ENCODE data around the gene ICE2.

Gene ICE2, protein sequence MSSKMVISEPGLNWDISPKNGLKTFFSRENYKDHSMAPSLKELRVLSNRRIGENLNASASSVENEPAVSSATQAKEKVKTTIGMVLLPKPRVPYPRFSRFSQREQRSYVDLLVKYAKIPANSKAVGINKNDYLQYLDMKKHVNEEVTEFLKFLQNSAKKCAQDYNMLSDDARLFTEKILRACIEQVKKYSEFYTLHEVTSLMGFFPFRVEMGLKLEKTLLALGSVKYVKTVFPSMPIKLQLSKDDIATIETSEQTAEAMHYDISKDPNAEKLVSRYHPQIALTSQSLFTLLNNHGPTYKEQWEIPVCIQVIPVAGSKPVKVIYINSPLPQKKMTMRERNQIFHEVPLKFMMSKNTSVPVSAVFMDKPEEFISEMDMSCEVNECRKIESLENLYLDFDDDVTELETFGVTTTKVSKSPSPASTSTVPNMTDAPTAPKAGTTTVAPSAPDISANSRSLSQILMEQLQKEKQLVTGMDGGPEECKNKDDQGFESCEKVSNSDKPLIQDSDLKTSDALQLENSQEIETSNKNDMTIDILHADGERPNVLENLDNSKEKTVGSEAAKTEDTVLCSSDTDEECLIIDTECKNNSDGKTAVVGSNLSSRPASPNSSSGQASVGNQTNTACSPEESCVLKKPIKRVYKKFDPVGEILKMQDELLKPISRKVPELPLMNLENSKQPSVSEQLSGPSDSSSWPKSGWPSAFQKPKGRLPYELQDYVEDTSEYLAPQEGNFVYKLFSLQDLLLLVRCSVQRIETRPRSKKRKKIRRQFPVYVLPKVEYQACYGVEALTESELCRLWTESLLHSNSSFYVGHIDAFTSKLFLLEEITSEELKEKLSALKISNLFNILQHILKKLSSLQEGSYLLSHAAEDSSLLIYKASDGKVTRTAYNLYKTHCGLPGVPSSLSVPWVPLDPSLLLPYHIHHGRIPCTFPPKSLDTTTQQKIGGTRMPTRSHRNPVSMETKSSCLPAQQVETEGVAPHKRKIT

DNA sequence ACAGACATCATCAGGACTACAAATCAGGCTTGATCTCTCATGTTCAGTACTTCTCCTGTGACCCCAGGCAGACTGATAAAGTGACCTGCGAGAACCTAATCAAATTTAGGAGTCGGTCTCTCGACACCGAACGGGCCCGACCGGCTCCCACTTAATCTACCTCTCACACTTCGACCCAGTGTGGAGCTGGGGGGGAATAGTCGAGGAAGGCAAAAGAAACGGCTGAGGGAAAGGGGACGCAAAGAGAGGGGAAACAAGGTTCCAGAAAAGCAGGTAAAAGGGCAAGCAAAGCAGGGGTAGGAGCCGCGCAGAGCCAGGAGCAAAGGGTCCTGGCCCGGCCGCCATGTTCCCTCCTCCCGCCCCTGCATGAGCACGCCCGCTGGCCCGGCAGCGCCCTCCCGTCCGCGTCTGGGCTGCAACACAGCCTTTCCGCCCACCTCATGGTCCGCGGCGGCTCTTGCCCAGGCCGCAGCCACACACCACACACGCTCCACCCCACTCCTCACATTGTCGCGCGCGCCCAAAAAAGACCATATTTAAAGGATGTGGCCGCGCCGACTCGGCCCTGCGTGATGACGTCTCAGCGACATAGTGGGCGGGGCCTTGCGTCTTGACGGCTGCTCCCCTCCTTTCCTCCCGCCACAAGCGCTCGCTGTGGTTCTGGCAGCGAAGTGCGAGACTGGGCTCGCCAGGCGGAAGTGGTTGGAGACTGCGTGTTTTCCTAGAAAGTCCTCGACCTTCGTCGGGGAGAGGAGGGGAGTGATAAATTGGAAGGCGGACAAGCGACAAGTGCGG, at the start of gene ICE2:
Gene ICE2 (minus strand): TSS at position 577 of the 795 bp plus-strand sequence. CDS start 1,165 bp downstream, outside the sequence.
- peak; percentile 47 to 97 (median 88) for DNase-seq

DNA sequence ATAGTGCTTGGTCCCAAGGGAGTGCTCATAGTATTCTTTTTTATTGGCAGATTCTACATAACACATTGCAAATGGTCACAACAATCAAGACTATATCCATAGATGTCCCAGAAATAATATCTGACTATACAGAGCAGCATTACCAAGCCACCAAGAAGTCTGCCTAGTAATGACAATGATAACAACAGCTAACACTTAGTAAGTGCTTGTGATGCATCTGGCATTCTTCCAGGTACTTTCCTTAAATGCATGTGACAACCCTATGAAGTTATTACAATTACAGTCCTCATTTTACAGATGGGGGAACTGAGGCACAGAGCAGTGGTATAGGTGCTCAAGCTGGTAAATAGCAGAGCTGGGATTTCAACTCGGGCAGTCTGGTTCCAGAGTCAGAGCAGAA, 49.6 kb upstream of the ICE2 start:
- DNase-seq = no peak

DNA sequence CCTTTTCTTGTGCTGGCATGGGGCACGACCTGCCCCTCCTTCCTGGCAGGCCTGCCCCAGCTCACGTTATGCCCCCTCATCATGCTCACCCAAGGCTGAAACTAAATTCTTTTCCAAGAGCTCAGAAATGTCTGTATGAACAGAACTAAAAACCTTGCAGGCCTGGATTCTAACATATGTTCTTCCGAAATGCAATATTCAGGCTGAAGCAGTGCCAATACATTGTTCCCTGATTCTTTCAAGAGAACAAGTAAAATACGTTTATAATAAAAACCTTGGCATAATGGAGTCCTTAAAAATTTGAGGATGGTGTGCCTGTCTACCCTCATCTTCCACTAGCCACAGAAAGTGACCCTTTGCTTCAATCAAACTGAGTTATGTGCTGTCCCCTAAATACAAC, 48.5 kb upstream of the ICE2 start:
- DNase-seq = no peak

DNA sequence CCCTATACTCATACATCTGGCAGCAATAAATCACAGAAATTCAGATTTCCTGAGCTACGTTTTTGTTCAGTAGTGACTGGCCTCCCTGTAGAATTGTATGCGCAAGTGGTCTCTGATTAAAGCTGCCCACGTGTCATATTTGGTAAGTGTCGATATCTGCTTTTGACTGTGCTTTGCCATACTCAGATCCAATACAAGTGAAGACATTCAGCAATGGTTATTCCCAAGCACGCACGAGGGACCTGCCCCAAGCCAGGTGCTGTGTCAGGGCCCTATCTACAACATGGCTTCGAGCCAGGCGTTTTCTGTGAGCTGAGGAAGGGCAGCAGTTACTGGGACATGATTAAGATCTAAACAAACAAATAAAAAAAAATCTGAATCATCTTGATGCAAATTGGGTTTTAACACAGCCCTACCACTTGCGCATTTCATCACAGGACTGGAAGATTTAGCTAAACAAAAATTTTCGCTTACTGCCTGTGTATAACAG, 47.2 kb upstream of the ICE2 start:
- no peak for DNase-seq

DNA sequence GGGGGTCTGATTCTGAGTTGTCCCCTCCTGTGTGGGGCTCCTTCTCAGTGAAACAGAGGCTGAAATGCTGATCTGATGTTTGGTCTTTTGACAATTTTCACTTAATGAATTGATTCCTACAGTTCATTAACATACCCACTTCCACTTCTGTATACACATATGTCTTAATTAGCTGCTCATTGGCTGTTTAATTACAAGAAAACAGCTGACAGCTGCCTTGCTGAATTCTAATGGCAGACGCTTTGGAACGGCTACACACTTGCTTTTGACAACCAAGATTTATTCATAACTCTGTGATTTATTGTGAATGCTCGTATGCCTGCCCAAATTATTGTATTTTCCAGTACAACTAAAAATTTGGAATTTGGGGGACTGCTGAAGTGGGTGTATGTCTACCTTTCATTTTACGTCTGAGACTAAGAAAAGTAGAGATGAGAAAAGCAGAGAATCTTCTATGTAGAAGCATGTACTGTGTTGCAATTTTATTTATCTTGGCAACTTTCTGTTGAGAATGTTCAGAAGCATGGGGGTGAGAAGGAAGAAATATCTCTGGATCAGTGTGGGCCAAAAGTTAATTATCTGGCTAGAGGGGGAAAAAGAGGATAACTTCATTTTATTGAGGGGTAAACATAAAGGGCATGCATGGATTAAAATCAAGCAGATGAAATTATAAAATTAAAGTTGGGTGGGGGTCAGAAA, 46.5 kb upstream of the ICE2 start:
- no peak for DNase-seq

DNA sequence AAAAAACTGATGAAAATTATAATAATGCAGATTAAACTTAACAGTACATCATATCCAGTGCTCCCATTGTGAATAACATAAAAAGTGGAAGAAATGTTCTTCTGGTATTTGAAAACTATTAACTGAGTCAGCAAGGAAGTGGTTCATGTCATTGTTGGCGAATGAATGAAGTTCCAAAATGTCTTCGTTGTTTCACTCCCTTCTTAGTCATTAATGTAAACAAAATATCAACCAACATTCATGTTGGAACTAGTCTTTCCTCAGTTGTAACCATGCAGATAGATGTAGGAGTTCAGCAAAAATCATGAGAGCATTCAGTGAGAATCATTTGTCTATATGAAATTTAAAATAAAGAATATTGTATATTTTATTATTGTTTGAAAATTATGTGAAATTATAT, 44.1 kb upstream of the ICE2 start:
- DNase-seq = no peak

DNA sequence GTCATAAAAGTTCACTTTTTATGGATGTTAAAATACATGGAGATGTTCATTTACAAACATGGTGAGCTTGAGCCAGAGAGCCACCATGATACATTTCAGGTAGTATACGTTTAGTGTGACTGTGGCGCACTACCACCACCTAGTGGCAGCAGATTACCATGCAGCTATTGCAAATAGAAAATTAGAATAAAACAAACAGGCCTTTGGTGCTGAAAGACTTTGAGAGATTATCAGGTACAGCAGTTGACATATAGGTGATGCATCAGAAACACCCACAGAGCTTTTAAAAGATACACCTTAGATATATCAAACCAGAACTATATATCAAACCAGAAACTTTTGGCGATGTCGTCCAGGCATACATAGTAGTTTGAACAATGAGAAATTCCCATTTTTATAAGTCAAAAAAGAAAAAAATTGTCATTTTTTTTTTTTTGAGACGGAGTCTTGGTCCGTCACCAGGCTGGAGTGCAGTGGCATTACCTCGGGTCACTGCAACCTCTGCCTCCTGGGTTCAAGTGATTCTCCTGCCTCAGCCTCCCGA, 42.0 kb upstream of the ICE2 start:
- peak in 22 of 58 donors; percentile 4 to 73 (median 20) for DNase-seq

DNA sequence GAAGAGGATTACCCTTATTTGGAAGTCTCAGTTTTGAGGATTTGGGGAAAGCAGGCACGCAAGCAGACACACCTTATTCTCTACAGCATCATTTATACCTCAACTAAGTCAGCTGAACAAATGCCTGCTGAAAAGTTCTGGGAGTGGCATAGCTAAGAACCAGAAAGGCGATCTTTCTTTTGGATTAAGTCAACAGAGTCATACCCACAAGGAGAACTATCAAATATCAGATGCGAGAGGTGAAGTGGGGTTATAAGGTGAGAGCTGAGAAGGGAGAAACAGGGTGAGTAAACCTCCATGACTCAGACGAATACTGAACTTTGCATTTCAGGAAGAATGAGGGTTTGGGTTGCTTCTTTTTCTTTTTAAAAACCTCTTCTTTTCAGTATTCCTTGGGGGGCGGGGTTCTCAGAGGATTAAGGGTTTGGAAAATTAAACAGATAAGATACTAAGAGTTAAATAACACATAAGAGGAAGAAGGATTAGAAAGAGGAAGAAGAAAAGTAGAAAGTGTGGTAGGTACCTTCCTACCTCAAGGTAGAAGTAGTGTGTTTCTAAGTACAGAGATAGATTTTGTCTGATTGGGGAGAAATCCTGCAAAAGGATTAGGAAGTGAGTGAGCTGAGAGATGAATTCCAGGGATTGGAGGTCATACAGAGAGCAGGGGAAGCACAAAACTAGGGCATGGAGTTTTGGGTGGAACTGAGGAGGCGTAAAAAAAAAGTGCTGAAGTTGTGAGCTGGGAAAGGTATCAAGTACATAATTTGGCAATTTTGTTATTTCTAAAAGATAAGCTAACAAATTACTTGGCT, 41.3 kb upstream of the ICE2 start:
- no peak for DNase-seq

DNA sequence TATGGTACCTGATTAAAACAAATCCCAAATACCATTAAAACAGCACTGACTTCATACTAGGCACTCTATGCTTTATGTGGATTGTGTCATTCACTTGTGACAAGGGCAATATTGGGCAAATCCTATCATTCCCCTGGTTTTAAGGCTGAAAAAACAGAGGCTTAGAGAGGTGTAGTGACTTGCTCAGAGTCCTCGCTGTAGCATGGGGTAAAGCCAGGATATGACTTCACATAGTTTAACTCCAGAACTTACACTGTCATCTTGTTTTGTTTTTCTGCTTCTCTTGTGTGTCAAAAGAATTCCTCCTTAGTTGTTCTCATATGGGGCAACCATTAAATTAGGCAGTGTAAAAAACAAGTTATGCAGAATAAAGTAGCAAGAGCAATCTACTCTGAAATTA, 40.3 kb upstream of the ICE2 start:
- DNase-seq = no peak

DNA sequence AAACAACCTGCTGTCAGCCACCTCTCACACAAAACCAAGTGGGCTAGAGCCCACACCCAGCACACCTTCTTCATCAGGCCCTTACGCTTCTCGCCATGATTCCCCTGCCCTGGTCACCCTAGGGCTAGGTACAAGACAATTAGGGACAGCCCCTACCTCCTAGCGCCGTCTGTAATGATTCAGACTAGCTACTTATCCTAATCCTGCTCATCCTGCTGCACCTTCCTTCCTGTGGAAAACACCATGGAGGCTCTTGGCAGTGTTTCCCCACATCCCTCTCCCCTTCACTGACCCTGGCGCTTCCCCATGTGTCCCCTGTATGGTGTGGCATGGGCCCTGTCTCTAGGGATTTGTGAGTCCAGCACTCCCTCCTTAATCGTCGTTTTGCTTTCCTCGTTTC, 39.6 kb upstream of the ICE2 start:
- no peak for DNase-seq

DNA sequence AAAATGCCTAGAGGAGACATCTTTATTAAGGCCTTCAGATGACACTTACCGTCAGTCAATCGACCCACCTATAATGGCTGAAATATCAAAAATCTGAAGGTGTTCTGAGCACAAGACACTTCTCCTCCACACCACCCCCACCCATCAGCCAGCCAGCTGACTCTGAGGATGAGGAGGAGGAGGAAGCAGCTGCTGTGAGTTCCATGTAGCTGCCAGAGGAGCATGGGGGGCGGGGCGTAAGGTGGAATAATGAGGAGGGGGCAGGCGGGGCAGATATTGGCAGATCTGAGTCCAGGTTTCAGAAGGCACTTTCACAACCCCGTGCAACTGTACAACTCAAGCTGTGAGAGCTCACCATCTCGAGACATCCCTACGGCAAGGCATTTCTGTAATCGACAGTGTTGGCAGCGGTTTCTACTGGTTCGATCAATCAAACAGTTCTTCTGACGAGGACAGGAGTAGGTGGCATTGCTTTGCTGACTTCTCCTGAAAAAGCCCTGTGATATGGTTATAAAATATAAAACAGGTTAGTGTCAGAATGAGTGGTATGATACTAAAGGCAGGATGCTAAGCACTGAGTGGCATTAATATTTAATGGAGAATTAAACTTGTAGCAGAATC, 35.4 kb upstream of the ICE2 start:
- DNase-seq = peak in 1 of 58 donors; percentile 35

DNA sequence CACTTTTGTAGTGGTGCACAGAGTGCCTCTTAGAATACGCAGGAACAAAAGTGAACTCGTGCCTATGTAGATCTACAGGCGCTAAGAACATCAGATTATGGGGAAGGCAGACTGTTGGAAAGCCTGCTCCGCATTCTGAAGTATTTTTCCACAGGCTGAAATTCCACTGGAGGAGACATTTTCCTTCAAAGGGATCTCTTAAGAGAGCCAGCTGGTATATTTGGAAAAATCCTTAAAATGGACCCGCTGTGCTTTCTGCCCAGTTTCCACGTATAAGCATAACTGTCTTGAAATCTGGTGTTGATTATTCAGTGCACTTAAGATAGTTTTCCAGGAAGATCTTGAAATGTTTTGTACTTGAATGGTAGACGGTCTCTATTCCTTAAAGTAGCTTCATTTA, 34.7 kb upstream of the ICE2 start:
- no peak for DNase-seq

DNA sequence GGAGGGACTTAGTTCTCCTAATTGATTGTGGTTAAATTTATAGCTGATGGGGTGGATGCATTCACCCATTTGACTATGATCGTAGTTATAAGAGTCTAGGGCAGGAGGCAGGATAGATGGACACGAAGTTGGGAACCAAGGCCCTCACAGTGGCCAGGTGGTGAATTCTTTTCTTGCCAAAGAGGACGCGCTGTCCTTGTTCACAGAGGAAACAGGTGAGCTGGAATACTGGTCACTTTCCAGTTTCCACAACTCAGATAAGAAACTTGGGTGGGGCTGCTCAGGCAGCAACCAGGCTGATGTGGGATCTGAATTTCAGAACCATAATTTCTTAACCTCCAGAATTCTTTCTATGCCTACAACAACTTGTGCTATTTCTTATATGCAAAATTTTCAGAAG, 34.0 kb upstream of the ICE2 start:
- DNase-seq = no peak

DNA sequence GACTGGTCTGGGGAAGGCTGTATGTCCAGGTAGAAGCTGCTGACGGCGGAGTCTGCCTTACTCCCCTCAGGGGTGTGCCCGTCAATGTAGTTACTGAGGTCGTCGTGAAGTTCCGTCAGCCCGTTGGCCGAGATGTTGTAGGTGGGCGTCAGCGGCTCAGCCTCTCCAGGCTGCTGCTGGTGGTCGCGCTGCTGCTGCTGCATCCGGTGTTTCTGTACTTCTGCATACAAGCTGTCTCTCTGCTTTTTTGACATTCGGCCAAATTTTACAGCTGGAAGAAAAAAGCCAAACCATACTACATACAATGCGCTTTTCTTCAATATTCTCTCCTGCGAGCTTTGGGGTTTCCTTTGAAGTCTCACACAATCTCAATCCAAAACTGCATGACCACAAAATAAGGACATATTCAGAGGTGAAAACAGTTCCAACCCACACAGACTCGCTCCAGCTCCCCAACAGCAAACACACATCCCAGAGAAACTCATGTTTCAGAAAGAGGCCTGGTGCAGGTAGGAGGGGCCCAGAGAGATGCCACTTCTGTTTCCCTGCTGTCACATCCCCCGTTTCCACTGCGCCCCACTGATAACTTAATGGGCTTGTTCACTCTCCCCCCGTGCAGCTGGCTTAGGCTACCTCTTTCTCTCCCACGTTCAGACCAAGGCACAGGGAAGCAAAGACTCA, 32.5 kb upstream of the ICE2 start:
- no peak for DNase-seq

DNA sequence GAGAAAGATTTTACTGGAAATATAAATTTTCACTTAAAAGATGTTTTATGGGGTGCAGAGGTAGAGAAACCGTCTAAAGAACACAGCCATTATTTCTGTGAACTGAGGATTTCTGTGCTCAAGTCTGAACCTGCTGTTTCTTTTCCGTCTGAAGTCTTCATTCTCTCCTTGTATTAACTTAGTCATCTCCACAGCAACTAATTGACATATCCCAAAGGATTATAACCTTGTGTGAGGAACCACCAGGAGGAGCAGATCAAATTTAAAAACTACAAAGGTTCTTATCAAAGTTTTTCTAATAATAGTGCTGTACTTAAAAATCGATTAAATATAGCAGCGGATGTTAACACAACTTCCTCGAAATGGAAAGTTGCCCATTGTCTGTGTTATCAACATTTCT, 31.1 kb upstream of the ICE2 start:
- DNase-seq = no peak

DNA sequence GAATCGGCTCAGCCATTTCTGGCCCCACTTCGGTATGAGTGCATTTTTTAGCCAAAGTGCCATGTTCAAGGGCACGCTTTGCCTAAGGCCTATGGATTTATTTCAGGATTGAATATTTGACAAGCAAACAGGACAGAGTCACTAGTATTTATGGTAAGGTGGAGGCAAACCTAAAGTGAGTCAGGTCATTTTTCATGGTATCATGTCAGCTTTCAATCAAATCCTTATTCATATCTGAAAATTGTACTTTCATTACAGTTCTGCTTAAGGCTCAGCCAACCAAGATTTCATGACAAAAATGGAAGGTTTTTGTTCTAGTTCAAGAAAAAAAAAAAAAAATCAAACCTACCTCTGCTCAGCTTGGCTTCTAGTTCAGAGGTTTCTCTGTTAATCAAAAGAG, 30.5 kb upstream of the ICE2 start:
- no peak for DNase-seq

DNA sequence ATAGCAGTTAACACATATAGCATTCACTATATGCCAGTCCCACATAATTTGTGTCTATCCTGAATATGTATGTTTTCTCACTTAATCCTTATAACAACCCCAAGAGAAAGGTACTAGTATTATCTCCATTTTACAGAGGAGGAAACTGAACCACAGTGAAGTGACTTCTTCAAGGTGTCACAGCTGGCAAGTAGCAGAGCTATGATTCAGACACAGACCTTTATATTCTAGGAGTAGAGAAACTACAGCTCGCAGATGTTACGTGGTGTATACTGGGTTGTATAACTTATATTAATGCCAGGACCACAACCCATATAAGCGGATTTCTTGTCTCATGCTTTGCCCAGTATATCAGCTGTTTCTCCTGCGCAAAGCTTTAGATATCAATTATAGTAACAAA, 29.5 kb upstream of the ICE2 start:
- no peak for DNase-seq

All from anterior cingulate cortex (tissue), 58 donors.